ENCODE measurements around the gene ATG10. TPM values are rescaled to one million over a fixed set of nuclear protein-coding genes. Genes with fewer than 3 reads are reported as not detected.

The ATG10 gene
- total RNA-seq, 2 donors from 2014 or later: 6.8 to 8.2 TPM

DNA sequence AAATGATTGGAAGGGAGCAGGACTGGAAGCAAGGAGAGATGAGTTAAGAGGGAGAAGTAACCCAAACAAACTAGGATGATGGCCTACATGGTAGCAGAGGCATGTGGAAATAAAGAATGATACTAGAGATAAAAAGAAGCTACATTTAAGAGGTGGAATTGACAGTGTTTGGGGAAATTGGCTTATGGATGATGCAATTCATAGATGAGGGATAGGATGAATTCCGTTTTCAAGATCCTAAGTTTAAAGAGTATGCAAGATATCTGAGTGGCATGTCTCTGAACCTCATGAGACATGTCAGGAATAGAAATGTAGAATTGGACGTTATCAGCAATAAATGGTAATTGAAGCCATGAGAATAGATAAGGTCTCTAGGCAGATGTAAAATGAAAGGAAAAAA is 232.7 kb downstream of the ATG10 start:
- H3K27ac ChIP-seq: no peak overlapping the region
- TF ChIP-seq, protein P1, sequence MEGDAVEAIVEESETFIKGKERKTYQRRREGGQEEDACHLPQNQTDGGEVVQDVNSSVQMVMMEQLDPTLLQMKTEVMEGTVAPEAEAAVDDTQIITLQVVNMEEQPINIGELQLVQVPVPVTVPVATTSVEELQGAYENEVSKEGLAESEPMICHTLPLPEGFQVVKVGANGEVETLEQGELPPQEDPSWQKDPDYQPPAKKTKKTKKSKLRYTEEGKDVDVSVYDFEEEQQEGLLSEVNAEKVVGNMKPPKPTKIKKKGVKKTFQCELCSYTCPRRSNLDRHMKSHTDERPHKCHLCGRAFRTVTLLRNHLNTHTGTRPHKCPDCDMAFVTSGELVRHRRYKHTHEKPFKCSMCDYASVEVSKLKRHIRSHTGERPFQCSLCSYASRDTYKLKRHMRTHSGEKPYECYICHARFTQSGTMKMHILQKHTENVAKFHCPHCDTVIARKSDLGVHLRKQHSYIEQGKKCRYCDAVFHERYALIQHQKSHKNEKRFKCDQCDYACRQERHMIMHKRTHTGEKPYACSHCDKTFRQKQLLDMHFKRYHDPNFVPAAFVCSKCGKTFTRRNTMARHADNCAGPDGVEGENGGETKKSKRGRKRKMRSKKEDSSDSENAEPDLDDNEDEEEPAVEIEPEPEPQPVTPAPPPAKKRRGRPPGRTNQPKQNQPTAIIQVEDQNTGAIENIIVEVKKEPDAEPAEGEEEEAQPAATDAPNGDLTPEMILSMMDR (IDR thresholded peaks at IDR 0.05): no peak
- no peaks in the 10 kb centered on the region for H3K4me1 ChIP-seq
- H3K9ac ChIP-seq (ENCODE audit: low read depth in 2 of 2, low read length in 2 of 2): no peak overlapping the region
- no peaks in the 10 kb centered on the region for H3K36me3 ChIP-seq
- H3K27me3 ChIP-seq: no peaks in the 10 kb centered on the region
- intact Hi-C loops (cut with DNase I): no loop called here
- no peaks in the 10 kb centered on the region for H3K9me3 ChIP-seq
- DNase-seq: no peak
- no peak overlapping the region for H3K4me3 ChIP-seq

DNA sequence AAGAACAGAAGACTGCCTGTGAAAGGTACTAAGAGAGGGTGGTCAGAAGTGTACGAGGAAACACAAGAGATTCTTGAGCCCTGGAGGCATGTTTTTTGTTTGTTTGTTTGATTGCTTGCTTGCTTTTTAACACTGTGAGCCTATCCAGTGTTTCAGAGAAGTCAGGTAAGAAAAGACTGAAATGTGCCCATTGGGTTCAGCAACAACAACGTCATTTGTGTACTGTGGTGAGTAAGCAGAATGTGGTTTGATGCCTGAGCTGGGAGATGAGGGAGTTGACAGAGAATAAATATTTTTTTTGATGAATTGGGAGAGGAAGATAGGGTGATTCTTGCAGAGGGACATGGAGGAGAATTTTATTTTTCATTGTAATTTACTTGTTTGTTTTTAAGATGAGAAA is 233.2 kb downstream of the ATG10 start:
- H3K9ac ChIP-seq (ENCODE audit: low read depth in 2 of 2, low read length in 2 of 2): no peak overlapping the region
- H3K4me3 ChIP-seq: no peak overlapping the region
- DNase-seq: no peak
- no peaks in the 10 kb centered on the region for H3K36me3 ChIP-seq
- no peaks in the 10 kb centered on the region for H3K9me3 ChIP-seq
- TF ChIP-seq, protein P1 (IDR thresholded peaks at IDR 0.05): no peak
- H3K4me1 ChIP-seq: no peaks in the 10 kb centered on the region
- no peak overlapping the region for H3K27ac ChIP-seq
- H3K27me3 ChIP-seq: no peaks in the 10 kb centered on the region
- intact Hi-C loops (cut with DNase I): no loop called here

DNA sequence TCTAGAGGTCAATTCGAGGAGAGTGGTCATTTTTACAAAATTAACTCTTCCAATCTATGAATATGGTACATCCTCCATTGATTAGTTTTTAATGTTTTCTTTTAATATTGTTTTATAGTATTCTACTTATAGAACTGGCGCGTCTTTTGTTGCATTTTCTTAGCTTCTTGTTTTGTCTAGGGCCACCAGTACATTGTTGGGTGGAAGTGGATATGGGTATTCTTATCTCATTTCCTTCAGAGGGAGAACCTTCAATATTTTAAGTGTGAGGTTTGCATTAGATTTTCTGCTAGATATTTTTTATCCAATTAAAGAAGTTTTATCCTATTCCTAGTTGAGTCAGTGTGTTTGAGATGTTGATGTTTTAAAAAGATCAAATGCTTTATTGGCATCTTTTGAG is 236.5 kb downstream of the ATG10 start:
- DNase-seq: no peak

DNA sequence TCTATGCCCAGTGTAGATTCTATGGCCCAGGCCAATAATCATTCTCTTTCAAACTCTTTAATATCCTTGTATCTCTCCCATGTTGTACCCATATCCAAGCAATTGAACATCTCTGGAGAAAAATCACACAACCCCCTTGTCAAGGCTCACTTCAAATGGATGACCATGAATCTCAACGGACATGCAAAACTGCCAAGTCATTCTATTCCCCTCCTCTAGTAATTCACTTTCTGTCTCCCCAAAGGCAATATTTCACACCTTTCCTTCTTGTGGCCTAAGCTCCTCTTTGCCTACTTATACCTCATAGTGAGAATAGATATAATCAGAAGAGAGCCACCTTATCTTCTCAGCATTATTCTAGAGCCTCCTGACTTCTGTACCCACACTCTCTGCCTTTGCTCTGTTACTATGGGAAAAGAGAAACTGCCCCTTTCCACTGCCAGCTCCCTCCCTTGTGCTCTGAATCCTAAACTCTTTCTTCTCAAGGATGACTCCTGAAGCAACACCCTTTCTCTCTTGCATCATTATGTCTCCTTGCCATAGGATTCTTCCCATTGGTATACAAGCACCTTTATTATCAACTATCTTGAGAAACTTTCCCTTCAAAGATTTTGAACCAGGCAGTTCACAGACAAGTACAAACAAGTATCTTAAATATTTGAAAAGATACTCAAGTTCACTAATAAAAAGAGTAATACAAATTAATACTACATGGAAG is 240.2 kb downstream of the ATG10 start:
- Histone ChIP-seq H3K4me3 (no peak overlapping the region), H3K27ac (no peak overlapping the region), H3K9ac (ENCODE audit: low read depth in 2 of 2, low read length in 2 of 2) (no peak overlapping the region), H3K36me3 (no peaks in the 10 kb centered on the region), H3K27me3 (no peaks in the 10 kb centered on the region), H3K4me1 (no peaks in the 10 kb centered on the region), H3K9me3 (no peaks in the 10 kb centered on the region)
- DNase-seq: no peak
- TF ChIP-seq, protein P1 (IDR thresholded peaks at IDR 0.05): no peak
- intact Hi-C loops (cut with DNase I): no loop called here

More for the DNA sequence above, 236.5 kb downstream of the ATG10 start:
- TF ChIP-seq, protein P1 (IDR thresholded peaks at IDR 0.05): no peak
- Histone ChIP-seq H3K9ac (ENCODE audit: low read depth in 2 of 2, low read length in 2 of 2) (no peak overlapping the region), H3K4me1 (no peaks in the 10 kb centered on the region), H3K27ac (no peak overlapping the region), H3K9me3 (no peaks in the 10 kb centered on the region), H3K36me3 (no peaks in the 10 kb centered on the region), H3K27me3 (no peaks in the 10 kb centered on the region), H3K4me3 (no peak overlapping the region)
- intact Hi-C loops (cut with DNase I): no loop called here

DNA sequence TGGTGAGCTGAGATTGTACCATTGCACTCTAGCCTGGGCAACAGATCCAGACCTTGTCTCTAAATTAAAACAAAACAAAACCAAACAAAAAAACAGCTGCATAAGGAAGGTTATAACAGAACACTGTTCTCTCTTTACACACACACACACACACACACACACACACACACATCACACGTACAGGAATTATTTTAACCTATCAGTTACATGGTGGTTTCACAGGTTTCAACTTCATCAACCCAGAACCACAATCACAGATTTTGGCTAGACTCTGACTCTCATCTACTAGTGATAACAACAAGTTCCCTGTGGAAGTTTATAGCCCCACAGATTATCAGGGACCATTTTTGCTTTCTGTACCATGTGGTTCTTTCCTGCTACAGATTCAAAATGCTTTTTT is 246.1 kb downstream of the ATG10 start:
- Histone ChIP-seq H3K9ac (ENCODE audit: low read depth in 2 of 2, low read length in 2 of 2) (no peak overlapping the region), H3K36me3 (no peaks in the 10 kb centered on the region), H3K27ac (no peak overlapping the region), H3K4me1 (no peaks in the 10 kb centered on the region), H3K4me3 (no peak overlapping the region), H3K27me3 (no peaks in the 10 kb centered on the region), H3K9me3 (no peaks in the 10 kb centered on the region)
- intact Hi-C loops (cut with DNase I): no loop called here
- TF ChIP-seq, protein P1 (IDR thresholded peaks at IDR 0.05): no peak
- no peak for DNase-seq

Measured in colonic mucosa (tissue), 4 donors.